SK-N-SH (cell line): ENCODE measurements around the gene LDLRAD1.

Experiments
- CHD2 ChIP-seq: fragments of 150-350 bp; IDR thresholded peaks from 2 replicates; pipeline ENCODE4 v1.6.1; 2018; ENCODE audit warnings: low read length; ENCODE audit not compliant: partially characterized antibody
- EP300 ChIP-seq, 2 experiments: IDR thresholded peaks; 2 replicates each; pipeline versions ENCODE4 v1.4.0 to v1.6.1; 2012; ENCODE audit warnings: borderline replicate concordance in 1 of 2, low read depth in 1 of 2, low read length in 1 of 2
- GABPA ChIP-seq: IDR thresholded peaks from 2 replicates; pipeline ENCODE4 v1.4.0; 2012; ENCODE audit warnings: low read depth, mild to moderate bottlenecking
- GATA2 ChIP-seq: sonication (generic); formaldehyde crosslinking; IDR thresholded peaks from 2 replicates; pipeline ENCODE4 v1.5.0; 2020; ENCODE audit warnings: mild to moderate bottlenecking, missing genetic modification reagents
- JUND ChIP-seq: IDR thresholded peaks from 2 replicates; pipeline ENCODE4 v1.4.0; 2012
- POLR2AphosphoS5 ChIP-seq: IDR thresholded peaks from 2 replicates; pipeline ENCODE4 v1.6.1; 2012; ENCODE audit warnings: low read depth, low read length
- RAD21 ChIP-seq: IDR thresholded peaks from 2 replicates; pipeline ENCODE4 v1.6.1; 2012; ENCODE audit warnings: mild to moderate bottlenecking, low read length
- RFX5 ChIP-seq: IDR thresholded peaks from 2 replicates; pipeline ENCODE4 v1.6.1; 2012; ENCODE audit warnings: mild to moderate bottlenecking, improper control_type of control experiment, low read length
- RXRA ChIP-seq: IDR thresholded peaks from 2 replicates; pipeline ENCODE4 v1.4.0; 2012; ENCODE audit warnings: low read depth, mild to moderate bottlenecking, borderline replicate concordance
- TAF1 ChIP-seq: IDR thresholded peaks from 2 replicates; pipeline ENCODE4 v1.6.1; 2012; ENCODE audit warnings: low read depth, mild to moderate bottlenecking, low read length, moderate library complexity, borderline replicate concordance
- TF ChIP-seq, protein P1 (sequence below): fragments of 200-600 bp; sonication (generic); IDR thresholded peaks from 2 replicates; pipeline ENCODE4 v1.6.1; 2017; ENCODE audit warnings: antibody characterized with exemption, mild to moderate bottlenecking, moderate library complexity
- TF ChIP-seq, protein P2 (sequence below): IDR thresholded peaks from 2 replicates; pipeline ENCODE4 v1.6.1; 2012; ENCODE audit warnings: mild to moderate bottlenecking, low read depth, low read length, moderate library complexity
- TF ChIP-seq, protein P3 (sequence below): IDR thresholded peaks from 2 replicates; pipeline ENCODE4 v1.4.0; 2012; ENCODE audit warnings: low read depth
- TF ChIP-seq, protein P4 (sequence below): IDR thresholded peaks from 2 replicates; pipeline ENCODE4 v1.4.0; 2012; ENCODE audit warnings: low read depth, borderline replicate concordance

DNA sequence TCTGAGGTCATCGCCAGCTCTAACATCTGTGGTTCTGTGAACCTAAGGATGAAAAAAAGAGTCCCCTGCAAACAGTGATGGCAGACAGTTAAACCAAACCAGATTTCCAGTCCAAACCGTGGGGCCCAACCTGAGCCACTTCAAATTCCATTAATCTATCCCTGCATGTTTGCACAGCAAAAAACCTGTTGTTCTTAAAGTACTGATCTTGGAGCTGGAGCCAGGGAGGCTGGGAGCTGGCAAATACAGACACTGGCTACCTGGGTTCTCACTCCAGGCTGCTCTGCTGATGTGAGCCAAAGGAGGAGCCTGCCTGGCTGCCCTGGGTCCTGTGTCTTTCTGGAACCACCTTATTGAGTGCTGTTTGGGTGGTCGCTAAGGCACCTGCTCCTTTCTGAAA, 16.4 kb downstream of the LDLRAD1 start:
- TF ChIP-seq POLR2AphosphoS5: no peak
- TF ChIP-seq, protein P1, sequence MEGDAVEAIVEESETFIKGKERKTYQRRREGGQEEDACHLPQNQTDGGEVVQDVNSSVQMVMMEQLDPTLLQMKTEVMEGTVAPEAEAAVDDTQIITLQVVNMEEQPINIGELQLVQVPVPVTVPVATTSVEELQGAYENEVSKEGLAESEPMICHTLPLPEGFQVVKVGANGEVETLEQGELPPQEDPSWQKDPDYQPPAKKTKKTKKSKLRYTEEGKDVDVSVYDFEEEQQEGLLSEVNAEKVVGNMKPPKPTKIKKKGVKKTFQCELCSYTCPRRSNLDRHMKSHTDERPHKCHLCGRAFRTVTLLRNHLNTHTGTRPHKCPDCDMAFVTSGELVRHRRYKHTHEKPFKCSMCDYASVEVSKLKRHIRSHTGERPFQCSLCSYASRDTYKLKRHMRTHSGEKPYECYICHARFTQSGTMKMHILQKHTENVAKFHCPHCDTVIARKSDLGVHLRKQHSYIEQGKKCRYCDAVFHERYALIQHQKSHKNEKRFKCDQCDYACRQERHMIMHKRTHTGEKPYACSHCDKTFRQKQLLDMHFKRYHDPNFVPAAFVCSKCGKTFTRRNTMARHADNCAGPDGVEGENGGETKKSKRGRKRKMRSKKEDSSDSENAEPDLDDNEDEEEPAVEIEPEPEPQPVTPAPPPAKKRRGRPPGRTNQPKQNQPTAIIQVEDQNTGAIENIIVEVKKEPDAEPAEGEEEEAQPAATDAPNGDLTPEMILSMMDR: no peak
- TF ChIP-seq, protein P2, sequence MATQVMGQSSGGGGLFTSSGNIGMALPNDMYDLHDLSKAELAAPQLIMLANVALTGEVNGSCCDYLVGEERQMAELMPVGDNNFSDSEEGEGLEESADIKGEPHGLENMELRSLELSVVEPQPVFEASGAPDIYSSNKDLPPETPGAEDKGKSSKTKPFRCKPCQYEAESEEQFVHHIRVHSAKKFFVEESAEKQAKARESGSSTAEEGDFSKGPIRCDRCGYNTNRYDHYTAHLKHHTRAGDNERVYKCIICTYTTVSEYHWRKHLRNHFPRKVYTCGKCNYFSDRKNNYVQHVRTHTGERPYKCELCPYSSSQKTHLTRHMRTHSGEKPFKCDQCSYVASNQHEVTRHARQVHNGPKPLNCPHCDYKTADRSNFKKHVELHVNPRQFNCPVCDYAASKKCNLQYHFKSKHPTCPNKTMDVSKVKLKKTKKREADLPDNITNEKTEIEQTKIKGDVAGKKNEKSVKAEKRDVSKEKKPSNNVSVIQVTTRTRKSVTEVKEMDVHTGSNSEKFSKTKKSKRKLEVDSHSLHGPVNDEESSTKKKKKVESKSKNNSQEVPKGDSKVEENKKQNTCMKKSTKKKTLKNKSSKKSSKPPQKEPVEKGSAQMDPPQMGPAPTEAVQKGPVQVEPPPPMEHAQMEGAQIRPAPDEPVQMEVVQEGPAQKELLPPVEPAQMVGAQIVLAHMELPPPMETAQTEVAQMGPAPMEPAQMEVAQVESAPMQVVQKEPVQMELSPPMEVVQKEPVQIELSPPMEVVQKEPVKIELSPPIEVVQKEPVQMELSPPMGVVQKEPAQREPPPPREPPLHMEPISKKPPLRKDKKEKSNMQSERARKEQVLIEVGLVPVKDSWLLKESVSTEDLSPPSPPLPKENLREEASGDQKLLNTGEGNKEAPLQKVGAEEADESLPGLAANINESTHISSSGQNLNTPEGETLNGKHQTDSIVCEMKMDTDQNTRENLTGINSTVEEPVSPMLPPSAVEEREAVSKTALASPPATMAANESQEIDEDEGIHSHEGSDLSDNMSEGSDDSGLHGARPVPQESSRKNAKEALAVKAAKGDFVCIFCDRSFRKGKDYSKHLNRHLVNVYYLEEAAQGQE: no peak
- no peak for TF ChIP-seq RFX5
- TF ChIP-seq TAF1: no peak
- no peak for TF ChIP-seq EP300 (IDR thresholded peaks at IDR 0.05; ENCODE audit: borderline replicate concordance in 1 of 2, low read depth in 1 of 2, low read length in 1 of 2)
- no peak for TF ChIP-seq GABPA
- TF ChIP-seq, protein P3, sequence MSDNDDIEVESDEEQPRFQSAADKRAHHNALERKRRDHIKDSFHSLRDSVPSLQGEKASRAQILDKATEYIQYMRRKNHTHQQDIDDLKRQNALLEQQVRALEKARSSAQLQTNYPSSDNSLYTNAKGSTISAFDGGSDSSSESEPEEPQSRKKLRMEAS: no peak
- no peak for TF ChIP-seq RAD21
- TF ChIP-seq, protein P4, sequence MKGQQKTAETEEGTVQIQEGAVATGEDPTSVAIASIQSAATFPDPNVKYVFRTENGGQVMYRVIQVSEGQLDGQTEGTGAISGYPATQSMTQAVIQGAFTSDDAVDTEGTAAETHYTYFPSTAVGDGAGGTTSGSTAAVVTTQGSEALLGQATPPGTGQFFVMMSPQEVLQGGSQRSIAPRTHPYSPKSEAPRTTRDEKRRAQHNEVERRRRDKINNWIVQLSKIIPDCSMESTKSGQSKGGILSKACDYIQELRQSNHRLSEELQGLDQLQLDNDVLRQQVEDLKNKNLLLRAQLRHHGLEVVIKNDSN: no peak
- no peak for TF ChIP-seq RXRA
- no peak for TF ChIP-seq JUND
- no peak for TF ChIP-seq GATA2 (CRISPR knock-in tag)
- no peak for TF ChIP-seq CHD2
